ENCODE measurements around the gene PASK. TPM values are rescaled to one million over a fixed set of nuclear protein-coding genes. Genes with fewer than 3 reads are reported as not detected.

The PASK gene
- total RNA-seq, 1 donor from 2014 or later: 99.6 TPM

GRCh38 chr2:241084856-241085444 is 64.3 kb downstream of the PASK start:
- intact Hi-C loops (cut with micrococcal nuclease): no loop called here

GRCh38 chr2:241083091-241083415 is 66.2 kb downstream of the PASK start:
- intact Hi-C loops (cut with micrococcal nuclease): no loop called here

- intact Hi-C loops (cut with micrococcal nuclease): no loop called here
These were observed 66.8 kb downstream of the PASK start for GRCh38 chr2:241082341-241083090.

GRCh38 chr2:241081643-241082340 is 67.5 kb downstream of the PASK start:
- intact Hi-C loops (cut with micrococcal nuclease): no loop called here

GRCh38 chr2:241081190-241081642 is 68.1 kb downstream of the PASK start:
- intact Hi-C loops (cut with micrococcal nuclease): no loop called here

GRCh38 chr2:241080405-241081189 is 68.7 kb downstream of the PASK start:
- intact Hi-C loops (cut with micrococcal nuclease): no loop called here

GRCh38 chr2:241074901-241075540 is 74.3 kb downstream of the PASK start:
- intact Hi-C loops (cut with micrococcal nuclease): loop anchor here (5.0 kb wide), 1 partner anchor 38 kb away; no protein-coding TSS in a partner anchor

GRCh38 chr2:241074065-241074818 is 75.0 kb downstream of the PASK start:
- intact Hi-C loops (cut with micrococcal nuclease): no loop called here

- intact Hi-C loops (cut with micrococcal nuclease): no loop called here
These were observed 75.9 kb downstream of the PASK start for GRCh38 chr2:241073166-241074064.

GRCh38 chr2:241072553-241073165 is 76.6 kb downstream of the PASK start:
- intact Hi-C loops (cut with micrococcal nuclease): no loop called here

- intact Hi-C loops (cut with micrococcal nuclease): no loop called here
These were observed 77.1 kb downstream of the PASK start for GRCh38 chr2:241072151-241072550.

- intact Hi-C loops (cut with micrococcal nuclease): no loop called here
These were observed 77.6 kb downstream of the PASK start for GRCh38 chr2:241071677-241072111.

- intact Hi-C loops (cut with micrococcal nuclease): no loop called here
These were observed 78.2 kb downstream of the PASK start for GRCh38 chr2:241070811-241071676.

- intact Hi-C loops (cut with micrococcal nuclease): no loop called here
These were observed 78.9 kb downstream of the PASK start for GRCh38 chr2:241070361-241070760.

GRCh38 chr2:241069821-241070281 is 79.4 kb downstream of the PASK start:
- intact Hi-C loops (cut with micrococcal nuclease): no loop called here

GRCh38 chr2:241068942-241069810 is 80.1 kb downstream of the PASK start:
- intact Hi-C loops (cut with micrococcal nuclease): no loop called here
